DND-41 (cell line): ENCODE data around the gene GTPBP4.

Experiments used
- ATAC-seq: fragments of 200-7000 bp; cut with Tn5 transposase; 3 replicates; pipeline ENCODE4 v1.9.1; 2021; ENCODE audit warnings: low read depth; ENCODE audit not compliant: insufficient read depth
- DNase-seq: peaks from one replicate; pipeline ENCODE4 v3.0.0-alpha.2; 2020
- H2AFZ ChIP-seq: 2 replicates; pipeline ENCODE4 v1.6.0; 2012; ENCODE audit warnings: low read depth, low read length
- H3K27ac ChIP-seq: 2 replicates; pipeline ENCODE4 v1.5.1; 2012; ENCODE audit warnings: low read length, inconsistent platforms
- H3K27me3 ChIP-seq: fragments of 200-600 bp; sonication (generic); 2 replicates; pipeline ENCODE4 v1.6.0; 2012; ENCODE audit warnings: low read length, mild to moderate bottlenecking, inconsistent platforms; ENCODE audit not compliant: insufficient read depth, poor library complexity
- H3K36me3 ChIP-seq: 2 replicates; pipeline ENCODE4 v1.5.1; 2012; ENCODE audit warnings: low read length, inconsistent platforms; ENCODE audit not compliant: insufficient read depth
- H3K4me1 ChIP-seq: 2 replicates; pipeline ENCODE4 v1.5.1; 2012; ENCODE audit warnings: mild to moderate bottlenecking, low read length; ENCODE audit not compliant: insufficient read depth
- H3K4me2 ChIP-seq: 2 replicates; pipeline ENCODE4 v1.6.0; 2012; ENCODE audit warnings: mild to moderate bottlenecking, moderate library complexity, low read length, inconsistent platforms; ENCODE audit not compliant: insufficient read depth
- H3K4me3 ChIP-seq, 2 experiments: fragments of 200-600 bp in 1 of 2; shearing (Covaris generic) in 1 of 2; 2 replicates each; pipeline ENCODE4 v1.5.1; 2012 to 2016; ENCODE audit warnings: inconsistent platforms in 2 of 2, low read length in 2 of 2, mild to moderate bottlenecking in 2 of 2, low read depth in 1 of 2, moderate library complexity in 1 of 2
- H3K79me2 ChIP-seq: 2 replicates; pipeline ENCODE4 v1.6.0; 2012; ENCODE audit warnings: low read length, inconsistent platforms; ENCODE audit not compliant: insufficient read depth
- H3K9ac ChIP-seq: 2 replicates; pipeline ENCODE4 v1.6.0; 2012; ENCODE audit warnings: low read depth, mild to moderate bottlenecking, inconsistent platforms, low read length, moderate library complexity
- H3K9me3 ChIP-seq: 2 replicates; pipeline ENCODE4 v1.5.1; 2012; ENCODE audit warnings: low read length, moderate library complexity, mild to moderate bottlenecking, inconsistent platforms; ENCODE audit not compliant: insufficient read depth, severe bottlenecking
- H4K20me1 ChIP-seq: 2 replicates; pipeline ENCODE4 v1.6.0; 2012; ENCODE audit warnings: low read length; ENCODE audit not compliant: insufficient read depth
- CTCF ChIP-seq: IDR thresholded peaks from 2 replicates; pipeline ENCODE4 v1.5.1; 2012; ENCODE audit warnings: borderline replicate concordance, low read length, moderate library complexity, mild to moderate bottlenecking; ENCODE audit not compliant: poor library complexity, severe bottlenecking; ENCODE audit errors: extremely low read depth
- EZH2 ChIP-seq: IDR thresholded peaks from 3 replicates; pipeline ENCODE4 v1.6.1; 2012; ENCODE audit warnings: borderline replicate concordance, low read depth, mild to moderate bottlenecking, moderate library complexity, low read length, inconsistent platforms; ENCODE audit not compliant: severe bottlenecking

Gene GTPBP4

GRCh38 chr10:954396-954795 is 33.8 kb upstream of the GTPBP4 start:
- H3K27ac ChIP-seq = no peak overlapping the region
- H3K4me2 ChIP-seq = no peak overlapping the region
- H4K20me1 ChIP-seq = no peaks in the 10 kb centered on the region
- H3K4me1 ChIP-seq = no peaks in the 10 kb centered on the region
- no peak overlapping the region for H2AFZ ChIP-seq
- H3K9ac ChIP-seq = no peak overlapping the region
- TF ChIP-seq EZH2 (no peak), CTCF (no peak)
- no peaks in the 10 kb centered on the region for H3K36me3 ChIP-seq
- H3K27me3 ChIP-seq = peaks cover 7% of the 10 kb centered on the region
- no peaks in the 10 kb centered on the region for H3K9me3 ChIP-seq
- no peaks in the 10 kb centered on the region for H3K79me2 ChIP-seq
- DNase-seq (no peak), ATAC-seq (no peak)
- no peak overlapping the region for H3K4me3 ChIP-seq

- H3K79me2 ChIP-seq = no peaks in the 10 kb centered on the region
- H2AFZ ChIP-seq = no peak overlapping the region
- H3K4me2 ChIP-seq = no peak overlapping the region
- DNase-seq = no peak
- no peak overlapping the region for H3K9ac ChIP-seq
- H4K20me1 ChIP-seq = no peaks in the 10 kb centered on the region
- no peak overlapping the region for H3K27ac ChIP-seq
- H3K9me3 ChIP-seq = no peaks in the 10 kb centered on the region
- ATAC-seq = no peak
- H3K4me1 ChIP-seq = no peaks in the 10 kb centered on the region
- H3K27me3 ChIP-seq = peaks cover 7% of the 10 kb centered on the region
- no peak overlapping the region for H3K4me3 ChIP-seq
- H3K36me3 ChIP-seq = no peaks in the 10 kb centered on the region
- TF ChIP-seq EZH2 (no peak), CTCF (no peak)
Measured at GRCh38 chr10:955127-955819, 33.0 kb upstream of the GTPBP4 start.

- ATAC-seq (no peak), DNase-seq (no peak)
- no peak for TF ChIP-seq CTCF
- no peak for TF ChIP-seq EZH2
- no peak overlapping the region for H2AFZ ChIP-seq
- no peaks in the 10 kb centered on the region for H3K4me1 ChIP-seq
- no peak overlapping the region for H3K4me3 ChIP-seq
- no peaks in the 10 kb centered on the region for H3K9me3 ChIP-seq
- H3K79me2 ChIP-seq = no peaks in the 10 kb centered on the region
- no peak overlapping the region for H3K4me2 ChIP-seq
- H3K36me3 ChIP-seq = no peaks in the 10 kb centered on the region
- H3K27ac ChIP-seq = no peak overlapping the region
- H3K27me3 ChIP-seq = peaks cover 7% of the 10 kb centered on the region
- no peak overlapping the region for H3K9ac ChIP-seq
- H4K20me1 ChIP-seq = no peaks in the 10 kb centered on the region
Measured at GRCh38 chr10:955820-956217, 32.4 kb upstream of the GTPBP4 start.

GRCh38 chr10:958106-958505 is 30.1 kb upstream of the GTPBP4 start:
- Histone ChIP-seq H4K20me1 (no peaks in the 10 kb centered on the region), H3K4me1 (no peaks in the 10 kb centered on the region), H3K27ac (no peak overlapping the region), H3K79me2 (no peaks in the 10 kb centered on the region), H3K4me2 (no peak overlapping the region), H3K4me3 (no peak overlapping the region), H2AFZ (no peak overlapping the region), H3K9me3 (no peaks in the 10 kb centered on the region), H3K9ac (no peak overlapping the region), H3K36me3 (no peaks in the 10 kb centered on the region), H3K27me3 (peaks cover 7% of the 10 kb centered on the region)
- no peak for TF ChIP-seq EZH2
- TF ChIP-seq CTCF = no peak
- ATAC-seq (no peak), DNase-seq (no peak)
